Dermis lymphatic vessel endothelial cell (primary cell): ENCODE data around the gene SLC35A2. TPM values are rescaled to one million over a fixed set of nuclear protein-coding genes. Genes with fewer than 3 reads are reported as not detected.

ENCODE experiments used
- total RNA-seq: library from RNA; depleted of rRNA; stranded (reverse); fragments of >200 nt; gene quantifications from 2 replicates; pipeline ENCODE4 v1.2.1, GENCODE V29; 2014

Gene SLC35A2
- 7.8 and 11.9 TPM in 2 replicates for total RNA-seq

DNA sequence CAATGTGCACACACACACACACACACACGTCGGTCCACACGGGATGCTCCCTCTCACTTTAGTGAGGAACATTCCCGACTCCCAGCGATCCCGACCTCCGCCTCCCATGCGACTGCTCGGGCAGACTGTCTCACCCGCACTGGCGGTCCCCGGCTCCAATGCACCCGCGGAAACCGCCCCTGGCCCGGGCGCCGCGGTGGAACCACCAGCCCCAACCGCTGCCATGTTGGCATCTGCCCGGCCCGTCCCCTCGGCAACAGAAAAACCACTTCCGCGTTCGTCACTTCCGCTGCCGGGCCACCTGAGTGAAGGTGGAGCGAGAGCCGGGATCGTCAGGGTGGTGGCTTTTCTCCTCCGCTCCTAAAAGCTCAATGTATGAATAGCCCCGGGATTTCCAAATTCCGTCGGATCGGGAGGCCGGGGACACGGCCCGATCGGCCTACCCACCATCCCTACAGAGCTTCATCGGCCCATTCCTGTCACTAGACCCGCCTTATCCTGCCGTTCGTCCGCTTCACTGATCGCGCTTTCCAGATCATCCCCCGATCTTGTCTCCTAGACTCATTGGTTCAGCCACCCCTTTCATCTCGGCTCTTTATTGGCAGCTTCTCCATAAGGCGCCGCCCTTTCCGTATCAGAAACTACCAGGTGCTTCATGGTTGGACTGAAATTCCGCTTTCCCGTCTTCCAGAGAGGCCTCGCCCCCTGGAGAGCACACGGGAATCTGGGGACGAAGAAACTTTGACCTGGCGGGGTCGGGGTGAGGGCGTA, at the start of gene SLC35A2:
TSS of gene SLC35A2 (minus strand) at position 235 of the 771 bp plus-strand sequence. CDS start at position 225, 10 bp downstream.

DNA sequence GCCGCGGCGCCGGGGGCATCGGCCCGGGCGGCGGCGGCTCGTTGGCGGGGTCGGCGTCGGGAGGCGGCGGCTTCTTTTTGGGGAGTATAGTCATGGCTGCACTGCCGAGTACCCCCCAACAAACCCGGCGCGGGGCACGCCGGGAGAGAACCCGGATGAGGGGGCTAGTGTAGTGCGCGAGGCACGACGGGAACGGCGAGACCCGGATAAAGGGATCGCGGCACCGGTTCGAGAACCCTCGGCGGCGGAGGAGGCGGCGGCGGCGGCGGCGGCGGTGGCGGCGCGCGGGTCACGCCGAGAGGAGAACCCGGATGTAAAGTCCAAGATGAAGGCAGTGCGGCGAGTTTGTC, 46.0 kb upstream of the SLC35A2 start, which contains the start of gene OTUD5:
TSS of gene OTUD5 (minus strand) at position 131 of the 350 bp plus-strand sequence. CDS start at position 94, 37 bp downstream.

DNA sequence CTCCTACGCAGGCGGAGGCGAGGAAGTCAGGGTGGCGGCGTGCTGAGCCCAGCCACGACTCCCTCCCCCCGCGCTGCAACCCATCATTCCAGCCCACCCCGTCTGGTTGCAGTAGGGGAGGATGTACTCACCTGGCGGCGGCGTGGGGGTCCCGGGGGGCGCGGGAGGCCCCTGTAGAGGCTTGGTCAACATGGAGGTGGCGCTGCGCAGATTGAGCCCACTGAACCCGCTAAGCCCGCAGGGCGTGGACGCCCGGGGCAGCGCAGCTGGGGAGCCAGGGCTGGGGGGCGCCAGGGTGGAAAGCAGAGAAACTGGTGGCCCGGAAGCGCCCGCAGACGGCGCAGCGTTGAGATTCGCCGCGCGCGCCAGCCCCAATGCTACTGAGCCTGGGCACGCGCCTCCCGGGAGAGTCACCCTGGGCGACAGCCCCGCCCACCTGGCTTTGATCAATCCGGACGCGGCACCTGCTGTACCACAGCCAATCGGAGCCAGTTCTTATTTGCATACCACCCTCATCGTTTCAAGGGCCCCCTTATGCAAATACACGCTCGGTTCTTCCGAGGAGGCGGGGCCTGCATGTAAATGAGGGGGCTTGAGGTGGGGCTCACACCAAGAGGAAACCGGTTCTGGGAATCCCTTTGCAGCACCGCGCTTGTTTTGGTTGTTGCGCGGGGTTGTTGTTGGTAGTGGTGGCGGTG, 7.3 kb upstream of the SLC35A2 start, which contains the start of gene PIM2:
TSS of gene PIM2 (minus strand) at position 382 of the 698 bp plus-strand sequence. CDS start at position 192, 190 bp downstream.

DNA sequence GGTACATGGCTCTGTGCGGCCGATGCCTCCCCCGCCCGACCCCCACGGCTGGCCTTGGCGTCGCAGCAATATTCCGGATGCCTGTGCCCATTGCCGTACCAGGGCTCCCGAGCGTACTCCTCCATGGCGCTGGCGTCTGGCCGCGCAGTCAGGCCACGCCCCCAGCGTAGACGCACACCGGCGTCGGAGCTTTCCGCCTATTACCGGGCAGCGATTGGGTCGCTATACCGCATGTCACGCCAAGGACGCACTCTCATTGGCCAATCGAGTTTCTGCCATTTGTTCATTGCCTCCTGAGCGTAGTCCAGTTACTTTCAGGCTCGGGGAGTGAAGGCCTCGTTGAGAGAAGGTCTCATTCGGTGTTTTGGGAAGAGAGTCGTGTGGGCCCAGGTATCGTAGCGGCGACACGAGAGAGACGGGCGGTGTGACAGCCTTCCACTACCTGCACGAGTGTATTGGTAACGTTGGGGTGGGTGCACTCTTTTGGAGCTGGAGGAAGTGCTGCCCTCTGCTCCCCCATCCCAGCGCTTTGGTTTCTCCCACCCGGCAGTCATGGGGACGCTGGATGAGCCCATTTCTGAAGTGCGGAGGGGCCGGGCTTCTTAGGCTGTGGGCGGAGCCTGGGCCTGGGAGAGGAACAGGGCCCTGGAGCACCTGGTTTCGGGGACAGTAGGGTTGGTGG, 13.7 kb downstream of the SLC35A2 start, which contains the start of the genes PQBP1 and TIMM17B:
TSS of gene PQBP1 (plus strand) at position 306 of the 682 bp plus-strand sequence. CDS start 580 bp downstream, outside the sequence.
TSS of gene TIMM17B (minus strand) at position 144 of the 682 bp plus-strand sequence. CDS start at position 125, 19 bp downstream.

Other genes with a start within 250 kb of the SLC35A2 start
- gene WAS, start 227.8 kb downstream of the SLC35A2 start, total RNA-seq = not detected in 2 replicates
- gene SUV39H1, start 214.9 kb downstream of the SLC35A2 start, total RNA-seq = 2.7 and 3.1 TPM in 2 replicates
- gene GLOD5, start 149.9 kb downstream of the SLC35A2 start, total RNA-seq = not detected in 2 replicates
- not detected in 2 replicates for gene GATA1, start 125.1 kb downstream of the SLC35A2 start, total RNA-seq
- 21.7 and 25.2 TPM in 2 replicates for gene HDAC6, start 109.6 kb downstream of the SLC35A2 start, total RNA-seq
- gene ERAS, start 85.1 kb downstream of the SLC35A2 start, total RNA-seq = not detected in 2 replicates
- gene PCSK1N, start 76.0 kb downstream of the SLC35A2 start, total RNA-seq = 0.09 and 0.11 TPM in 2 replicates
- 18.6 and 20.2 TPM in 2 replicates for gene TIMM17B, start 13.9 kb downstream of the SLC35A2 start, total RNA-seq
- gene PQBP1, start 13.7 kb downstream of the SLC35A2 start, total RNA-seq = 73.4 and 80.2 TPM in 2 replicates
- gene PIM2, start 7.4 kb upstream of the SLC35A2 start, total RNA-seq = 3.0 and 3.4 TPM in 2 replicates
- 25.8 and 26.0 TPM in 2 replicates for gene OTUD5, start 46.0 kb upstream of the SLC35A2 start, total RNA-seq
- 0.09 and 0.22 TPM in 2 replicates for gene KCND1, start 60.2 kb upstream of the SLC35A2 start, total RNA-seq
- gene GRIPAP1, start 90.6 kb upstream of the SLC35A2 start, total RNA-seq = 14.7 and 17.6 TPM in 2 replicates
- gene TFE3, start 131.7 kb upstream of the SLC35A2 start, total RNA-seq = 9.2 and 10.8 TPM in 2 replicates
- gene CCDC120, start 147.4 kb upstream of the SLC35A2 start, total RNA-seq = 0.52 and 0.54 TPM in 2 replicates
- 3.2 and 3.5 TPM in 2 replicates for gene PRAF2, start 162.4 kb upstream of the SLC35A2 start, total RNA-seq
- gene WDR45, start 168.2 kb upstream of the SLC35A2 start, total RNA-seq = 15.4 and 22.4 TPM in 2 replicates
- gene GPKOW, start 212.1 kb upstream of the SLC35A2 start, total RNA-seq = 19.0 TPM in 2 replicates